ENCODE measurements around the gene UBR3.
"Not testable (repeated sequence)": the region's sequence is repeated elsewhere in the genome, so short reads cannot be mapped to it uniquely, and the experiment has no call there.

Gene UBR3

GRCh38 chr2:170119326-170119725, 292.1 kb downstream of the UBR3 start:
- not testable (repeated sequence) for DNase-seq

DNA sequence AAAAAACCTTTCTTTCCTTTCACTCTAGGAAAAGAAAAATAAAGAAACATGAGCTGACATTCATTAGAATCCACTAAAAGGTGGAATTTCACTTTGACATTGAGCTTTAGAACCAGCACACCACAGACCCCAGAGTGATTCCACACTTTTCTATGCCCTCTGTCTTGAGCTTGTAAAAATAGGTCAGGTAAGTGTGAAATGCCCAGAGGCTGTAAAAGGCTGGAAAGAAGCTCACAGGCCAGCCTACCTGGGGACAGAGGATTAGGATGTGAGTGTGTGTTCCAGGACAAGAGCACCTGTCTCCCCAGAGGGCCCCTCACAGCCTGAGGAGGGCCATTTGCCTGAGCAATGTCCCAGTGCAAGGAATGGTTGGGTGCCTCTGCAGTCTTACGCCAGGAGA, 294.4 kb downstream of the UBR3 start:
- no peak for DNase-seq

- DNase-seq: no peak
Observed at GRCh38 chr2:170122883-170123547, 295.8 kb downstream of the UBR3 start.

GRCh38 chr2:170123593-170123992, 296.3 kb downstream of the UBR3 start:
- no peak for DNase-seq

DNA sequence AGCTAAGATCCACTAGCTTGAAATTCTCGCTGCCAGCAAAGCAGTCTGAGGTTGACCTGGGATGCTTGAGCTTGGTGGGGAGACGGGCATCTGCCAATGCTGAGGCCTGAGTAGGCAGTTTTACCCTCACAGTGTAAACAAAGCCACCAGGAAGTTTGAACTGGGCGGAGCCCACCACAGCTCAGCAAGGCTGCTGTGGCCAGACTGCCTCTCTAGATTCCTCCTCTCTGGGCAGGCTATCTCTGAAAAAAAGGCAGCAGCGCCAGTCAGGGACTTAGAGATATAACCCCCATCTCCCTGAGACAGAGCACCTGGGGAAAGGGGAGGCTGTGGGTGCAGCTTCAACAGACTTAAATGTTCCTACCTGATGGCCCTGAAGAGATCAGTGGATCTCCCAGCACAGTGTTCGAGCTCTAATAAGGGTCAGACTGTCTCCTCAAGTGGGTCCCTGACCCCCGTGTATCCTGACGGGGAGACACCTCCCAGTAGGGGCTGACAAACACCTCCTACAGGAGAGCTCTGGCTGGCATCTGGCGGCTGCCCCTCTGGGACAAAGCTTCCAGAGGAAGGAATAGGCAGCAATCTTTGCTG, 299.0 kb downstream of the UBR3 start:
- not testable (repeated sequence) for DNase-seq

Measured in 8988T (cell line).